Stimulated activated memory B cell treated with anti-CD40 and anti-IgM and Interleukin-4, amounts not matched to agents 10 μg/mL and 1 μg/mL and 100 μg/mL, for 72 hours (primary cell): Measurements from ENCODE around the gene ZBTB1.
A peak's percentile ranks its signal among the peaks of the same experiment; 100 is the strongest.

Experiments
- ATAC-seq: fragments of 150-1000 bp; cut with Tn5 transposase; 2 replicates; pipeline ENCODE4 v1.10.0; 2021
- H3K27ac Mint-ChIP-seq: one replicate; pipeline ENCODE4 v1.8.0; 2022; ENCODE audit warnings: mild to moderate bottlenecking, mixed read lengths
- H3K27me3 Mint-ChIP-seq: one replicate; pipeline ENCODE4 v1.8.0; 2022; ENCODE audit warnings: mixed read lengths
- H3K36me3 Mint-ChIP-seq: one replicate; pipeline ENCODE4 v1.8.0; 2022; ENCODE audit warnings: mixed read lengths
- H3K4me1 Mint-ChIP-seq: one replicate; pipeline ENCODE4 v1.8.0; 2022; ENCODE audit warnings: mixed read lengths
- H3K4me3 Mint-ChIP-seq: one replicate; pipeline ENCODE4 v1.8.0; 2022; ENCODE audit warnings: mild to moderate bottlenecking, moderate library complexity, mixed read lengths
- H3K9me3 Mint-ChIP-seq: one replicate; pipeline ENCODE4 v1.8.0; 2022; ENCODE audit warnings: mixed read lengths

Gene ZBTB1

GRCh38 chr14:64476438-64476837 lies 28.1 kb upstream of the ZBTB1 start:
- no peak overlapping the region for H3K27ac Mint-ChIP-seq
- peaks cover 7% of the 10 kb centered on the region for H3K36me3 Mint-ChIP-seq
- no peaks in the 10 kb centered on the region for H3K9me3 Mint-ChIP-seq
- no peak for ATAC-seq
- H3K4me1 Mint-ChIP-seq: peaks cover 6% of the 10 kb centered on the region
- H3K4me3 Mint-ChIP-seq: no peak overlapping the region
- H3K27me3 Mint-ChIP-seq: no peaks in the 10 kb centered on the region

GRCh38 chr14:64478634-64479250 lies 25.8 kb upstream of the ZBTB1 start:
- Mint-ChIP-seq H3K4me1 (peaks cover 5% of the 10 kb centered on the region), H3K27ac (no peak overlapping the region), H3K36me3 (peaks cover 7% of the 10 kb centered on the region), H3K27me3 (no peaks in the 10 kb centered on the region), H3K4me3 (no peak overlapping the region), H3K9me3 (no peaks in the 10 kb centered on the region)
- ATAC-seq: no peak

GRCh38 chr14:64488590-64489099 lies 15.9 kb upstream of the ZBTB1 start:
- no peak overlapping the region for H3K27ac Mint-ChIP-seq
- H3K27me3 Mint-ChIP-seq: no peaks in the 10 kb centered on the region
- no peak for ATAC-seq
- H3K9me3 Mint-ChIP-seq: no peaks in the 10 kb centered on the region
- H3K4me1 Mint-ChIP-seq: peaks cover 29% of the 10 kb centered on the region
- peaks cover 41% of the 10 kb centered on the region for H3K36me3 Mint-ChIP-seq
- no peak overlapping the region for H3K4me3 Mint-ChIP-seq

GRCh38 chr14:64491637-64492036 lies 12.9 kb upstream of the ZBTB1 start:
- Mint-ChIP-seq H3K9me3 (no peaks in the 10 kb centered on the region), H3K27ac (no peak overlapping the region), H3K27me3 (no peaks in the 10 kb centered on the region), H3K4me3 (no peak overlapping the region), H3K4me1 (peaks cover 35% of the 10 kb centered on the region), H3K36me3 (peaks cover 42% of the 10 kb centered on the region)
- ATAC-seq: no peak

- ATAC-seq: no peak
- peaks cover 30% of the 10 kb centered on the region for H3K4me1 Mint-ChIP-seq
- H3K9me3 Mint-ChIP-seq: no peaks in the 10 kb centered on the region
- no peaks in the 10 kb centered on the region for H3K27me3 Mint-ChIP-seq
- peak overlapping the region; percentile 11 for H3K27ac Mint-ChIP-seq
- H3K36me3 Mint-ChIP-seq: peaks cover 31% of the 10 kb centered on the region
- H3K4me3 Mint-ChIP-seq: no peak overlapping the region
These were observed 11.1 kb upstream of the ZBTB1 start for GRCh38 chr14:64493455-64493854.

- Mint-ChIP-seq H3K27me3 (no peaks in the 10 kb centered on the region), H3K9me3 (no peaks in the 10 kb centered on the region), H3K27ac (no peak overlapping the region), H3K4me1 (peaks cover 38% of the 10 kb centered on the region), H3K36me3 (peaks cover 27% of the 10 kb centered on the region), H3K4me3 (no peak overlapping the region)
- ATAC-seq: no peak
These were observed 9.3 kb upstream of the ZBTB1 start for GRCh38 chr14:64495252-64495651.

GRCh38 chr14:64496764-64497163 lies 7.8 kb upstream of the ZBTB1 start:
- Mint-ChIP-seq H3K27me3 (no peaks in the 10 kb centered on the region), H3K36me3 (peaks cover 19% of the 10 kb centered on the region), H3K4me3 (no peak overlapping the region), H3K9me3 (no peaks in the 10 kb centered on the region), H3K4me1 (peaks cover 42% of the 10 kb centered on the region), H3K27ac (no peak overlapping the region)
- ATAC-seq: no peak

- H3K36me3 Mint-ChIP-seq: peaks cover under 1% of the 10 kb centered on the region
- H3K9me3 Mint-ChIP-seq: no peaks in the 10 kb centered on the region
- ATAC-seq: no peak
- H3K27ac Mint-ChIP-seq: peak overlapping the region; percentile 99
- H3K27me3 Mint-ChIP-seq: no peaks in the 10 kb centered on the region
- H3K4me3 Mint-ChIP-seq: peak overlapping the region; percentile 35
- H3K4me1 Mint-ChIP-seq: peaks cover 33% of the 10 kb centered on the region
These were observed 4.5 kb upstream of the ZBTB1 start for GRCh38 chr14:64500088-64500487.

GRCh38 chr14:64501411-64502171 lies 3.0 kb upstream of the ZBTB1 start:
- no peak for ATAC-seq
- Mint-ChIP-seq H3K4me1 (peaks cover 43% of the 10 kb centered on the region), H3K36me3 (peaks cover 8% of the 10 kb centered on the region), H3K9me3 (no peaks in the 10 kb centered on the region), H3K27me3 (no peaks in the 10 kb centered on the region), H3K4me3 (peak overlapping the region; percentile 91), H3K27ac (peak overlapping the region; percentile 99)

GRCh38 chr14:64502456-64502855 lies 2.1 kb upstream of the ZBTB1 start:
- no peaks in the 10 kb centered on the region for H3K27me3 Mint-ChIP-seq

GRCh38 chr14:64502887-64503433 lies 1.6 kb upstream of the ZBTB1 start:
- H3K4me3 Mint-ChIP-seq: peak overlapping the region; percentile 91
- ATAC-seq: no peak
- H3K36me3 Mint-ChIP-seq: peaks cover 8% of the 10 kb centered on the region
- peak overlapping the region; percentile 99 for H3K27ac Mint-ChIP-seq
- H3K9me3 Mint-ChIP-seq: no peaks in the 10 kb centered on the region
- peaks cover 56% of the 10 kb centered on the region for H3K4me1 Mint-ChIP-seq
- no peaks in the 10 kb centered on the region for H3K27me3 Mint-ChIP-seq

More at GRCh38 chr14:64502456-64502855, 2.1 kb upstream of the ZBTB1 start:
- peaks cover 51% of the 10 kb centered on the region for H3K4me1 Mint-ChIP-seq
- no peaks in the 10 kb centered on the region for H3K9me3 Mint-ChIP-seq
- no peak for ATAC-seq
- peak overlapping the region; percentile 99 for H3K27ac Mint-ChIP-seq
- H3K36me3 Mint-ChIP-seq: peaks cover 8% of the 10 kb centered on the region
- peak overlapping the region; percentile 91 for H3K4me3 Mint-ChIP-seq

GRCh38 chr14:64503434-64504309 lies 898 bp upstream of the ZBTB1 start, which contains the start of gene ZBTB25:
ZBTB25 (minus strand) TSS chr14:64503838; CDS start chr14:64490533, 13,305 bp downstream.
- peak; percentile 84 for ATAC-seq
- Mint-ChIP-seq H3K9me3 (no peaks in the 10 kb centered on the region), H3K27ac (peak within 1 kb of the TSS; percentile 99), H3K4me3 (peak within 1 kb of the TSS; percentile 91), H3K4me1 (peaks cover 62% of the 10 kb centered on the region), H3K36me3 (peaks cover 8% of the 10 kb centered on the region), H3K27me3 (no peaks in the 10 kb centered on the region)

- H3K4me3 Mint-ChIP-seq: peak overlapping the region; percentile 91
- peak; percentile 63 for ATAC-seq
- H3K27ac Mint-ChIP-seq: peak overlapping the region; percentile 99
- H3K9me3 Mint-ChIP-seq: no peaks in the 10 kb centered on the region
- peaks cover 8% of the 10 kb centered on the region for H3K36me3 Mint-ChIP-seq
- no peaks in the 10 kb centered on the region for H3K27me3 Mint-ChIP-seq
- peaks cover 68% of the 10 kb centered on the region for H3K4me1 Mint-ChIP-seq
These were observed 576 bp downstream of the ZBTB1 start for GRCh38 chr14:64504897-64505794.

- no peak for ATAC-seq
- Mint-ChIP-seq H3K4me3 (peak overlapping the region; percentile 91), H3K9me3 (no peaks in the 10 kb centered on the region), H3K4me1 (peaks cover 69% of the 10 kb centered on the region), H3K27ac (peak overlapping the region; percentile 99), H3K27me3 (no peaks in the 10 kb centered on the region), H3K36me3 (peaks cover 8% of the 10 kb centered on the region)
These were observed 2.2 kb downstream of the ZBTB1 start for GRCh38 chr14:64506721-64507120.
